ENCODE measurements around the gene MAML3. TPM values are rescaled to one million over a fixed set of nuclear protein-coding genes. Genes with fewer than 3 reads are reported as not detected.

The MAML3 gene
- total and polyA plus RNA-seq, 2 of the 13 experiments (the other 11 are each of a cell fraction or from before 2014, with no cell fraction given): 0.05 to 0.13 TPM

DNA sequence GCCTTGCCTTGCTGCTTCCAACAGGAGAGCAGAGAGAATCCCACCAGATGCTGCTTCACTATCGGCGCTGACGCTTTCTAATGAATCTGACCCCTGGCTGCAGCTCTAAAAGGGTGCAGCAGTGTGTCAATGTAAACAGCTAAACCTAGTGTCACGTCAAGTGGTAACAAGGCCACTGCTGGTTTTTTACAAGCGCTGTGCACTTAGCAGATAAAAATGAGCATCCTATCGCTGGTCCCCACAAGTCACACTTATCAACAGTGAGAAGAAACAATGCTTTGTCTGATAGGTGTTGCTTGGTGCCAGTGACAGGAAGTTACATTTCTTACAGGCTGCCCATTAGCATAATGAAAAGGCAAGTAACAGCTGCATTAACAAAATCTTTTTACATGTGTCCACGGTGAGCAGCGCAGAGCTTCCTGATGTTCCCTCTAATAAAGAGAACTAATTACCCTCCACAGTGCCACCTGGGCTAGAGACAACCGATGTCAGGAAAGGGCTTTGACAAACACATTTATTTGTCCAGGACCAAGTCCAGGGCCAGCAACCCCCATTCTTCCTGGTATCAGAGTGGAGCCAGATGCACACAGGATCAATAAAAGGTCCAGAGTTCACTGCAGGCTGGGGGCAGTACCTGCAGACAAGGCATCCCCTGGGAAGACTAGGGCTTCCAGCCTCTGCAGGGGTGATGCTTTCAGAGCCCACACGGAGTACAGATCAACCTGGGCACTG is 312.4 kb downstream of the MAML3 start (continued):
- TF ChIP-seq, protein P1, sequence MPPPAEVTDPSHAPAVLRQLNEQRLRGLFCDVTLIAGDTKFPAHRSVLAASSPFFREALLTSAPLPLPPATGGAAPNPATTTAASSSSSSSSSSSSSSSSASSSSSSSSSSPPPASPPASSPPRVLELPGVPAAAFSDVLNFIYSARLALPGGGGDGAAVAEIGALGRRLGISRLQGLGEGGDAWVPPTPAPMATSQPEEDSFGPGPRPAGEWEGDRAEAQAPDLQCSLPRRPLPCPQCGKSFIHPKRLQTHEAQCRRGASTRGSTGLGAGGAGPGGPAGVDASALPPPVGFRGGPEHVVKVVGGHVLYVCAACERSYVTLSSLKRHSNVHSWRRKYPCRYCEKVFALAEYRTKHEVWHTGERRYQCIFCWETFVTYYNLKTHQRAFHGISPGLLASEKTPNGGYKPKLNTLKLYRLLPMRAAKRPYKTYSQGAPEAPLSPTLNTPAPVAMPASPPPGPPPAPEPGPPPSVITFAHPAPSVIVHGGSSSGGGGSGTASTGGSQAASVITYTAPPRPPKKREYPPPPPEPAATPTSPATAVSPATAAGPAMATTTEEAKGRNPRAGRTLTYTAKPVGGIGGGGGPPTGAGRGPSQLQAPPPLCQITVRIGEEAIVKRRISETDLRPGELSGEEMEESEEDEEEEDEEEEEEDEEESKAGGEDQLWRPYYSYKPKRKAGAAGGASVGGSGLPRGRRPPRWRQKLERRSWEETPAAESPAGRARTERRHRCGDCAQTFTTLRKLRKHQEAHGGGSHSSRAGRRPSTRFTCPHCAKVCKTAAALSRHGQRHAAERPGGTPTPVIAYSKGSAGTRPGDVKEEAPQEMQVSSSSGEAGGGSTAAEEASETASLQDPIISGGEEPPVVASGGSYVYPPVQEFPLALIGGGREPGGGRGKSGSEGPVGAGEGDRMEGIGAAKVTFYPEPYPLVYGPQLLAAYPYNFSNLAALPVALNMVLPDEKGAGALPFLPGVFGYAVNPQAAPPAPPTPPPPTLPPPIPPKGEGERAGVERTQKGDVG (CRISPR knock-in tag; IDR thresholded peaks at IDR 0.05; ENCODE audit: borderline replicate concordance): peak; percentile 61; the same call in 1 of the 2 replicates
- TF ChIP-seq, protein P2, sequence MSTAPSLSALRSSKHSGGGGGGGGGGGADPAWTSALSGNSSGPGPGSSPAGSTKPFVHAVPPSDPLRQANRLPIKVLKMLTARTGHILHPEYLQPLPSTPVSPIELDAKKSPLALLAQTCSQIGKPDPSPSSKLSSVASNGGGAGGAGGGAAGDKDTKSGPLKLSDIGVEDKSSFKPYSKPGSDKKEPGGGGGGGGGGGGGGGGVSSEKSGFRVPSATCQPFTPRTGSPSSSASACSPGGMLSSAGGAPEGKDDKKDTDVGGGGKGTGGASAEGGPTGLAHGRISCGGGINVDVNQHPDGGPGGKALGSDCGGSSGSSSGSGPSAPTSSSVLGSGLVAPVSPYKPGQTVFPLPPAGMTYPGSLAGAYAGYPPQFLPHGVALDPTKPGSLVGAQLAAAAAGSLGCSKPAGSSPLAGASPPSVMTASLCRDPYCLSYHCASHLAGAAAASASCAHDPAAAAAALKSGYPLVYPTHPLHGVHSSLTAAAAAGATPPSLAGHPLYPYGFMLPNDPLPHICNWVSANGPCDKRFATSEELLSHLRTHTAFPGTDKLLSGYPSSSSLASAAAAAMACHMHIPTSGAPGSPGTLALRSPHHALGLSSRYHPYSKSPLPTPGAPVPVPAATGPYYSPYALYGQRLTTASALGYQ (CRISPR knock-in tag; IDR thresholded peaks at IDR 0.05): peak; percentile 94; the same call in 1 of the 2 replicates
- TF ChIP-seq CHD4 (IDR thresholded peaks at IDR 0.05; ENCODE audit: borderline replicate concordance, low read length): peak; percentile 61; the same call in 1 of the 2 replicates
- peak; percentile 99 for TF ChIP-seq MED1 (CRISPR knock-in tag; IDR thresholded peaks at IDR 0.05)
- TF ChIP-seq, protein P3, sequence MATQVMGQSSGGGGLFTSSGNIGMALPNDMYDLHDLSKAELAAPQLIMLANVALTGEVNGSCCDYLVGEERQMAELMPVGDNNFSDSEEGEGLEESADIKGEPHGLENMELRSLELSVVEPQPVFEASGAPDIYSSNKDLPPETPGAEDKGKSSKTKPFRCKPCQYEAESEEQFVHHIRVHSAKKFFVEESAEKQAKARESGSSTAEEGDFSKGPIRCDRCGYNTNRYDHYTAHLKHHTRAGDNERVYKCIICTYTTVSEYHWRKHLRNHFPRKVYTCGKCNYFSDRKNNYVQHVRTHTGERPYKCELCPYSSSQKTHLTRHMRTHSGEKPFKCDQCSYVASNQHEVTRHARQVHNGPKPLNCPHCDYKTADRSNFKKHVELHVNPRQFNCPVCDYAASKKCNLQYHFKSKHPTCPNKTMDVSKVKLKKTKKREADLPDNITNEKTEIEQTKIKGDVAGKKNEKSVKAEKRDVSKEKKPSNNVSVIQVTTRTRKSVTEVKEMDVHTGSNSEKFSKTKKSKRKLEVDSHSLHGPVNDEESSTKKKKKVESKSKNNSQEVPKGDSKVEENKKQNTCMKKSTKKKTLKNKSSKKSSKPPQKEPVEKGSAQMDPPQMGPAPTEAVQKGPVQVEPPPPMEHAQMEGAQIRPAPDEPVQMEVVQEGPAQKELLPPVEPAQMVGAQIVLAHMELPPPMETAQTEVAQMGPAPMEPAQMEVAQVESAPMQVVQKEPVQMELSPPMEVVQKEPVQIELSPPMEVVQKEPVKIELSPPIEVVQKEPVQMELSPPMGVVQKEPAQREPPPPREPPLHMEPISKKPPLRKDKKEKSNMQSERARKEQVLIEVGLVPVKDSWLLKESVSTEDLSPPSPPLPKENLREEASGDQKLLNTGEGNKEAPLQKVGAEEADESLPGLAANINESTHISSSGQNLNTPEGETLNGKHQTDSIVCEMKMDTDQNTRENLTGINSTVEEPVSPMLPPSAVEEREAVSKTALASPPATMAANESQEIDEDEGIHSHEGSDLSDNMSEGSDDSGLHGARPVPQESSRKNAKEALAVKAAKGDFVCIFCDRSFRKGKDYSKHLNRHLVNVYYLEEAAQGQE (IDR thresholded peaks at IDR 0.05; ENCODE audit: borderline replicate concordance in 1 of 2, low read depth in 1 of 2, low read length in 2 of 2): peak in 1 of 2 experiments; percentile 75; a peak in 2 of 4 replicates
- TF ChIP-seq FOXC1 (CRISPR knock-in tag; IDR thresholded peaks at IDR 0.05; ENCODE audit: borderline replicate concordance): peak; percentile 79; the same call in 1 of the 2 replicates
- peak; percentile 70 for TF ChIP-seq TBL1XR1 (IDR thresholded peaks at IDR 0.05; ENCODE audit: borderline replicate concordance, low read length, partially characterized antibody)
- TF ChIP-seq PRPF4 (IDR thresholded peaks at IDR 0.05; ENCODE audit: low read depth, low read length, poor library complexity, severe bottlenecking): no peak
- TF ChIP-seq, protein P4, sequence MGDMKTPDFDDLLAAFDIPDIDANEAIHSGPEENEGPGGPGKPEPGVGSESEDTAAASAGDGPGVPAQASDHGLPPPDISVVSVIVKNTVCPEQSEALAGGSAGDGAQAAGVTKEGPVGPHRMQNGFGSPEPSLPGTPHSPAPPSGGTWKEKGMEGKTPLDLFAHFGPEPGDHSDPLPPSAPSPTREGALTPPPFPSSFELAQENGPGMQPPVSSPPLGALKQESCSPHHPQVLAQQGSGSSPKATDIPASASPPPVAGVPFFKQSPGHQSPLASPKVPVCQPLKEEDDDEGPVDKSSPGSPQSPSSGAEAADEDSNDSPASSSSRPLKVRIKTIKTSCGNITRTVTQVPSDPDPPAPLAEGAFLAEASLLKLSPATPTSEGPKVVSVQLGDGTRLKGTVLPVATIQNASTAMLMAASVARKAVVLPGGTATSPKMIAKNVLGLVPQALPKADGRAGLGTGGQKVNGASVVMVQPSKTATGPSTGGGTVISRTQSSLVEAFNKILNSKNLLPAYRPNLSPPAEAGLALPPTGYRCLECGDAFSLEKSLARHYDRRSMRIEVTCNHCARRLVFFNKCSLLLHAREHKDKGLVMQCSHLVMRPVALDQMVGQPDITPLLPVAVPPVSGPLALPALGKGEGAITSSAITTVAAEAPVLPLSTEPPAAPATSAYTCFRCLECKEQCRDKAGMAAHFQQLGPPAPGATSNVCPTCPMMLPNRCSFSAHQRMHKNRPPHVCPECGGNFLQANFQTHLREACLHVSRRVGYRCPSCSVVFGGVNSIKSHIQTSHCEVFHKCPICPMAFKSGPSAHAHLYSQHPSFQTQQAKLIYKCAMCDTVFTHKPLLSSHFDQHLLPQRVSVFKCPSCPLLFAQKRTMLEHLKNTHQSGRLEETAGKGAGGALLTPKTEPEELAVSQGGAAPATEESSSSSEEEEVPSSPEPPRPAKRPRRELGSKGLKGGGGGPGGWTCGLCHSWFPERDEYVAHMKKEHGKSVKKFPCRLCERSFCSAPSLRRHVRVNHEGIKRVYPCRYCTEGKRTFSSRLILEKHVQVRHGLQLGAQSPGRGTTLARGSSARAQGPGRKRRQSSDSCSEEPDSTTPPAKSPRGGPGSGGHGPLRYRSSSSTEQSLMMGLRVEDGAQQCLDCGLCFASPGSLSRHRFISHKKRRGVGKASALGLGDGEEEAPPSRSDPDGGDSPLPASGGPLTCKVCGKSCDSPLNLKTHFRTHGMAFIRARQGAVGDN (CRISPR knock-in tag; IDR thresholded peaks at IDR 0.05): peak; percentile 66; the same call in 1 of the 2 replicates
- peak; percentile 86 for TF ChIP-seq KLF12 (CRISPR knock-in tag; IDR thresholded peaks at IDR 0.05; ENCODE audit: borderline replicate concordance)

All from HepG2 (cell line).